K562 (cell line): Measurements from ENCODE around the gene MGST3. TPM values are rescaled to one million over a fixed set of nuclear protein-coding genes. Genes with fewer than 3 reads are reported as not detected.
A peak's percentile ranks its signal among the peaks of the same experiment; 100 is the strongest.

Experiments
- ATAC-seq: fragments of 200-7000 bp; cut with Tn5 transposase; 3 replicates; pipeline ENCODE4 v1.9.1; 2020; ENCODE audit warnings: moderate library complexity
- BruUV-seq: library from RNA; stranded (reverse); fragments of 400-500 nt; replicated peaks from 2 replicates; lab custom pipeline; 2021; lab: Mats Ljungman, UMichigan
- CTCF ChIA-PET: fragments of 300-600 bp; formaldehyde crosslinking; extraction: SDS; loops from one replicate; lab custom pipeline; 2021; ENCODE audit warnings: low intra/inter-chr PET ratio; lab: Yijun Ruan, JAX
- POLR2A ChIA-PET: fragments of 300-600, 350-650 bp; sonication (Branson Sonifier 250); formaldehyde crosslinking; extraction: SDS; loops from one replicate; lab custom pipeline; 2021; ENCODE audit warnings: antibody characterized with exemption, inconsistent platforms; lab: Yijun Ruan, JAX
- DNase-seq, 4 experiments: peaks; one replicate each; pipeline versions ENCODE4 v3.0.0 to v3.0.0-alpha.2; 2011 to 2018; ENCODE audit warnings: low spot score in 3 of 4, mixed read lengths in 3 of 4; ENCODE audit errors: extremely low read depth in 1 of 4
- FAIRE-seq: peaks from 2 replicates; lab custom pipeline; 2011; peaks lifted over from hg19 to GRCh38; lab: Jason Lieb, UNC
- H2AFZ ChIP-seq: 2 replicates; pipeline ENCODE4 v1.6.0; 2011; ENCODE audit warnings: low read depth, low read length, control low read depth, inconsistent platforms
- H3K27ac ChIP-seq: fragments of 200-600 bp; 3 replicates; pipeline ENCODE4 v1.8.0; 2011; ENCODE audit warnings: low read depth, mild to moderate bottlenecking, control low read depth, inconsistent platforms, low read length, moderate library complexity, mixed read lengths; ENCODE audit errors: extremely low read depth
- H3K27me3 ChIP-seq, 2 experiments: fragments of 300-600 bp in 1 of 2; 2 replicates in 1 of 2; 3 replicates in 1 of 2; pipeline versions ENCODE4 v1.6.0 to v1.8.0; 2011; ENCODE audit warnings: inconsistent platforms in 2 of 2, low read length in 2 of 2, mild to moderate bottlenecking in 1 of 2, mixed read lengths in 1 of 2, moderate library complexity in 1 of 2; ENCODE audit not compliant: control insufficient read depth in 2 of 2, insufficient read depth in 2 of 2
- H3K36me3 ChIP-seq: fragments of 300-600 bp; 3 replicates; pipeline ENCODE4 v1.8.0; 2011; ENCODE audit warnings: mild to moderate bottlenecking, low read length, inconsistent platforms; ENCODE audit not compliant: control insufficient read depth, insufficient read depth
- H3K4me1 ChIP-seq, 2 experiments: fragments of 200-600 bp in 1 of 2; replicated peaks in 1 of 2; 2 replicates in 1 of 2; 3 replicates in 1 of 2; pipeline versions ENCODE4 v1.5.1 to v1.8.0; 2011; ENCODE audit warnings: inconsistent platforms in 2 of 2, low read length in 2 of 2, mild to moderate bottlenecking in 1 of 2, mixed read lengths in 1 of 2, moderate library complexity in 1 of 2; ENCODE audit not compliant: control insufficient read depth in 2 of 2, insufficient read depth in 2 of 2
- H3K4me2 ChIP-seq: 2 replicates; pipeline ENCODE4 v1.6.1; 2011; ENCODE audit warnings: low read length, control low read depth, inconsistent platforms, mixed read lengths; ENCODE audit not compliant: insufficient read depth
- H3K4me3 ChIP-seq: fragments of 200-600 bp; sonication (generic), shearing (Covaris generic); 2 replicates; pipeline ENCODE4 v1.5.1; 2016; ENCODE audit warnings: control low read depth, inconsistent platforms
- H3K79me2 ChIP-seq: fragments of 200-600 bp; 3 replicates; pipeline ENCODE4 v1.8.0; 2011; ENCODE audit warnings: low read length, inconsistent platforms; ENCODE audit not compliant: control insufficient read depth, insufficient read depth
- H3K9ac ChIP-seq, 2 experiments: 2 replicates each; pipeline versions ENCODE4 v1.6.0 to v1.6.1; 2011; ENCODE audit warnings: low read depth in 2 of 2, low read length in 2 of 2, control low read depth in 1 of 2, inconsistent platforms in 1 of 2, mild to moderate bottlenecking in 1 of 2, mixed read lengths in 1 of 2; ENCODE audit not compliant: insufficient read depth in 1 of 2
- H3K9me1 ChIP-seq: one replicate; pipeline ENCODE4 v1.6.0; 2011; ENCODE audit warnings: inconsistent platforms, mild to moderate bottlenecking, low read length, moderate library complexity; ENCODE audit not compliant: control insufficient read depth, insufficient read depth
- H3K9me3 ChIP-seq: replicated peaks from 2 replicates; pipeline ENCODE4 v1.5.1; 2011; ENCODE audit warnings: low read depth, low read length, inconsistent platforms; ENCODE audit not compliant: control insufficient read depth, insufficient read depth
- H4K20me1 ChIP-seq: replicated peaks from 2 replicates; pipeline ENCODE4 v1.6.1; 2011; ENCODE audit warnings: low read length, inconsistent platforms, mixed read lengths; ENCODE audit not compliant: control insufficient read depth, insufficient read depth
- ARHGAP35 ChIP-seq: fragments of 450-650 bp; IDR thresholded peaks from 2 replicates; pipeline ENCODE4 v1.6.1; 2018; ENCODE audit not compliant: partially characterized antibody
- GTF2A2 ChIP-seq: IDR thresholded peaks from 2 replicates; pipeline ENCODE4 v1.6.1; 2016; ENCODE audit warnings: mild to moderate bottlenecking, missing genetic modification characterization, missing compliant biosample characterization
- GTF2B ChIP-seq: IDR thresholded peaks from 2 replicates; pipeline ENCODE4 v1.6.1; 2011; ENCODE audit not compliant: insufficient read length; ENCODE audit errors: extremely low read depth
- NONO ChIP-seq, 2 experiments: fragments of 200-400 bp in 1 of 2; fragments of 450-650 bp in 1 of 2; formaldehyde crosslinking in 1 of 2; IDR thresholded peaks; 2 replicates each; pipeline ENCODE4 v1.6.1; 2017; ENCODE audit warnings: low read depth in 2 of 2, mild to moderate bottlenecking in 2 of 2, moderate library complexity in 2 of 2, low read length in 1 of 2
- SMAD3 ChIP-seq: fragments of 450-650 bp; formaldehyde crosslinking; conservative IDR thresholded peaks from 2 replicates; pipeline ENCODE4 v1.4.0; 2020; ENCODE audit warnings: mild to moderate bottlenecking
- TAF1 ChIP-seq: IDR thresholded peaks from 2 replicates; pipeline ENCODE4 v1.6.1; 2011; ENCODE audit warnings: mild to moderate bottlenecking, low read length, moderate library complexity; ENCODE audit not compliant: insufficient read depth, control insufficient read depth, severe bottlenecking; ENCODE audit errors: extremely low read depth
- TEAD2 ChIP-seq: fragments of 450-650 bp; IDR thresholded peaks from 2 replicates; pipeline ENCODE4 v1.6.1; 2016; ENCODE audit warnings: missing genetic modification characterization, control low read depth, missing compliant biosample characterization
- USF1 ChIP-seq: sonication (generic); formaldehyde crosslinking; IDR thresholded peaks from 2 replicates; pipeline ENCODE4 v1.9.0; 2022; ENCODE audit warnings: mild to moderate bottlenecking, missing genetic modification reagents
- ZNF133 ChIP-seq: fragments of 250-450 bp; sonication (Bioruptor Pico); IDR thresholded peaks from 2 replicates; pipeline ENCODE4 v1.4.0; 2020; ENCODE audit warnings: mild to moderate bottlenecking
- ZNF3 ChIP-seq: fragments of 250-450 bp; sonication (Bioruptor Pico); IDR thresholded peaks from 2 replicates; pipeline ENCODE4 v1.5.0; 2021; ENCODE audit warnings: mild to moderate bottlenecking, moderate library complexity
- ZNF586 ChIP-seq: fragments of 450-650 bp; formaldehyde crosslinking; conservative IDR thresholded peaks from 2 replicates; pipeline ENCODE4 v1.4.0; 2020; ENCODE audit warnings: mild to moderate bottlenecking, moderate library complexity
- WGBS: fragments of 100-300 bp; shearing (Covaris generic); methylation state at CpG from one replicate; pipeline ENCODE4 v1.1.6; 2016; ENCODE audit warnings: low coverage, mixed read lengths; ENCODE audit not compliant: insufficient coverage; ENCODE audit errors: missing lambda C conversion rate; 5-methylcytosine and 5-hydroxymethylcytosine counted together
- in situ Hi-C: fragments of 300-500 bp; cut with MboI; formaldehyde crosslinking; loops from 4 replicates; pipeline ENCODE4 v1.15.0; 2018; ENCODE audit warnings: inconsistent platforms, mixed read lengths
- intact Hi-C: fragments of 100-400 bp; cut with micrococcal nuclease; formaldehyde crosslinking; loops from 2 replicates; pipeline ENCODE4 v1.14.2; 2022
- polyA plus RNA-seq, 8 experiments: library from polyadenylated mRNA; depleted of rRNA in 4 of 8; stranded (reverse) in 5 of 8; unstranded in 3 of 8; fragments of >200 nt; fragmentation: Nextera tagmentation in 2 of 8; fragmentation: Illumina TruSeq in 1 of 8; extraction: Ambion mirVana in 2 of 8; extraction: Trizol in 1 of 8; gene quantifications; 2 replicates each; pipeline versions ENCODE4 v1.2.1 to v1.2.3, GENCODE V29; 2011 to 2014; ENCODE audit warnings: inconsistent platforms in 1 of 8, missing spikeins in 1 of 8
- total RNA-seq, 7 experiments: library from RNA; depleted of rRNA in 6 of 7; stranded (reverse); fragments of >200 nt in 6 of 7; fragmentation: Illumina TruSeq in 2 of 7; extraction: Trizol in 2 of 7; gene quantifications; 2 replicates each; pipeline versions ENCODE4 v1.2.1 to v1.2.3, GENCODE V29; 2011 to 2021; ENCODE audit warnings: low replicate concordance in 1 of 7

The MGST3 gene
- total and polyA plus RNA-seq, 9 of the 15 experiments (the other 6 are each of a cell fraction or from before 2014, with no cell fraction given) = 70.7 to 287 (median 105) TPM

GRCh38 chr1:165630629-165631341 lies at the start of gene MGST3 (continued):
- no peak for TF ChIP-seq ZNF586 (CRISPR knock-in tag)
- no peak for TF ChIP-seq ARHGAP35
- no peak for TF ChIP-seq GTF2B
- no peak for TF ChIP-seq ZNF133 (CRISPR knock-in tag)
- no peak for TF ChIP-seq USF1 (CRISPR knock-in tag)
- peak; percentile 62 for TF ChIP-seq TAF1

DNA sequence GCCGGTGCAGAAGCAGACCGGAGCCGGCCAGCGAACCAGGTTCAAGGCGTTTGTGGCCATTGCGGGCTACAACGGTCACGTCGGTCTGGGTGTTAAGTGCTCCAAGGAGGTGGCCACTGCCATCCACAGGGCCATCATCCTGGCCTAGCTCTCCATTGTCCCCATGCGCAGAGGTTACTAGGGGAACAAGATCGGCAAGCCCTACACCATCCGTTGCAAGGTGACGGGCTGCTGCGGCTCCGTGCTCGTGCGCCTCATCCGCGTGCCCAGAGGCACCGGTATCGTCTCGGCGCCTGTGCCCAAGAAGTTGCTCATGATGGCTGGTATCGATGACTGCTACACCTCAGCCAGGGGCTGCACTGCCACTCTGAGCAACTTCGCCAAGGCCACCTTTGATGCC lies 49.1 kb upstream of the MGST3 start:
- H3K79me2 ChIP-seq = no peaks in the 10 kb centered on the region
- POLR2A ChIA-PET = interaction anchor here (1.1 kb wide), 1 partner anchor 17 kb away, joined by 3 read pairs; no protein-coding TSS in a partner anchor
- H3K9me1 ChIP-seq = no peaks in the 10 kb centered on the region
- H3K9me3 ChIP-seq = no peaks in the 10 kb centered on the region
- TF ChIP-seq NONO (IDR thresholded peaks at IDR 0.05; ENCODE audit: low read depth in 2 of 2, low read length in 1 of 2) = no peak
- TF ChIP-seq ZNF3 (CRISPR knock-in tag) = no peak
- no peak for TF ChIP-seq TEAD2
- TF ChIP-seq SMAD3 (CRISPR knock-in tag) = no peak
- TF ChIP-seq GTF2A2 (tag) = no peak
- DNase-seq (no peak), FAIRE-seq (no peak), ATAC-seq (no peak)
- intact Hi-C loops (no loop called here), in situ Hi-C loops (loop anchor here (25.0 kb wide), 1 partner anchor 445 kb away; no protein-coding TSS in a partner anchor)
- no peaks in the 10 kb centered on the region for H4K20me1 ChIP-seq
- no peaks in the 10 kb centered on the region for H3K36me3 ChIP-seq
- H3K27me3 ChIP-seq = peaks cover 8 to 11% of the 10 kb centered on the region in 2 experiments; a peak in 3 of 5 replicates
- 46% methylated on average over 25 of the region's 25 CpGs for WGBS
- H3K27ac ChIP-seq = no peak overlapping the region
- BruUV-seq = no TSS peak
- no peak overlapping the region for H3K9ac ChIP-seq
- 0 out of 5 replicates have a peak, but pooled peaks cover 0 to 3% of the 10 kb centered on the region in 2 experiments for H3K4me1 ChIP-seq
- CTCF ChIA-PET = no interaction called here
- no peak overlapping the region for H3K4me2 ChIP-seq
- H3K4me3 ChIP-seq = no peak overlapping the region
- H2AFZ ChIP-seq = no peak overlapping the region
